Measurements from ENCODE around the gene TEDC1. TPM values are rescaled to one million over a fixed set of nuclear protein-coding genes. Genes with fewer than 3 reads are reported as not detected.

The TEDC1 gene
- total RNA-seq, 4 donors from 2014 or later = 2.8 to 16.9 (median 5.4) TPM

DNA sequence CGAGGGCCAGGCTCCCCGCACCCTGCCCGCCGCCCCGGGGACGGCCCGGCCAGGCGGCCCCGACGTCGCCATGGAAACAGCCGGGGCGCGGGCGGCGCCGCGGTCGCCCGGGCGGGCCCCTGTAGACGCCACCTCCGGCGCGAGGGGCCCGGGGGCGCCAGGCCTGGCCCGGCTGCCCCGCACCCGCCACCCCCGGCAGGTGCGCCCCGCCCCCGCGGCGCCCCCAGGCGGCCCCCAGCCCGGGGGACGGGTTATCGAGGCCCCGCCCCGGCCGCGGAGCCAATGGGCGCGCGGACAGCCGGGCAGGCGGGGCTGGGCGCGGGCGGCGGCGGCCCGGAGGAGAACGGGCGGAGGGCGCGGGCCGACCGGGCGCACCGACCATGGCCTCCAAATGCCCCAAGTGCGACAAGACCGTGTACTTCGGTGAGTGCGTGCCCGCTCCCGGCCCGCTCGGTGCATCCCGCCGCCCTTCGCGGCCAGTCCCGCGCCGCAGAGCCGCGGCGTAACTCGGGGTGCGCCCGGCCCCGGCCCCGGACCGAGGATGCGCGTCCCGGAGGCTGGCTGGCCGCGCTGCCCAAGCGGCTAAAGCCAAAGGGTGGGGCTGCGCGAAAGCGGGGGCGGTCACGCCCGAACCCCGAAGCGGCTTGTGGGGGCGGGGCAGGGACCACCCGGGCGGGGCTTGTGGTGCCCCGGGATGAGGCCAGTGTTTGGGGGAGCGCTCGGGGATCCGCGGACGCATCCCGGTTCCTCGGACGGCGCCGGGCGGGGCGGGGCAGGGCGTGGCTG is 16.4 kb upstream of the TEDC1 start, which contains the start of gene CRIP2:
Gene CRIP2, plus strand, starts transcription at position 339 of the 786 bp plus-strand sequence. Its CDS starts 42 bp downstream, at position 381.
- DNase-seq (ENCODE audit: low spot score in 2 of 2) = no peak
- TF ChIP-seq, protein P1, sequence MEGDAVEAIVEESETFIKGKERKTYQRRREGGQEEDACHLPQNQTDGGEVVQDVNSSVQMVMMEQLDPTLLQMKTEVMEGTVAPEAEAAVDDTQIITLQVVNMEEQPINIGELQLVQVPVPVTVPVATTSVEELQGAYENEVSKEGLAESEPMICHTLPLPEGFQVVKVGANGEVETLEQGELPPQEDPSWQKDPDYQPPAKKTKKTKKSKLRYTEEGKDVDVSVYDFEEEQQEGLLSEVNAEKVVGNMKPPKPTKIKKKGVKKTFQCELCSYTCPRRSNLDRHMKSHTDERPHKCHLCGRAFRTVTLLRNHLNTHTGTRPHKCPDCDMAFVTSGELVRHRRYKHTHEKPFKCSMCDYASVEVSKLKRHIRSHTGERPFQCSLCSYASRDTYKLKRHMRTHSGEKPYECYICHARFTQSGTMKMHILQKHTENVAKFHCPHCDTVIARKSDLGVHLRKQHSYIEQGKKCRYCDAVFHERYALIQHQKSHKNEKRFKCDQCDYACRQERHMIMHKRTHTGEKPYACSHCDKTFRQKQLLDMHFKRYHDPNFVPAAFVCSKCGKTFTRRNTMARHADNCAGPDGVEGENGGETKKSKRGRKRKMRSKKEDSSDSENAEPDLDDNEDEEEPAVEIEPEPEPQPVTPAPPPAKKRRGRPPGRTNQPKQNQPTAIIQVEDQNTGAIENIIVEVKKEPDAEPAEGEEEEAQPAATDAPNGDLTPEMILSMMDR (IDR thresholded peaks at IDR 0.05) = no peak
- no peak for TF ChIP-seq POLR2A (IDR thresholded peaks at IDR 0.05)
- WGBS, 2 donors = 0 to 1% methylated on average over 20 to 26 of the region's 118 CpGs
- intact Hi-C loops (cut with DNase I; ENCODE audit: low total_unique reads) = no loop called here
- peak within 1 kb of the TSS; percentile 74 for H3K4me3 ChIP-seq (ENCODE audit: low read depth, poor library complexity, severe bottlenecking)

DNA sequence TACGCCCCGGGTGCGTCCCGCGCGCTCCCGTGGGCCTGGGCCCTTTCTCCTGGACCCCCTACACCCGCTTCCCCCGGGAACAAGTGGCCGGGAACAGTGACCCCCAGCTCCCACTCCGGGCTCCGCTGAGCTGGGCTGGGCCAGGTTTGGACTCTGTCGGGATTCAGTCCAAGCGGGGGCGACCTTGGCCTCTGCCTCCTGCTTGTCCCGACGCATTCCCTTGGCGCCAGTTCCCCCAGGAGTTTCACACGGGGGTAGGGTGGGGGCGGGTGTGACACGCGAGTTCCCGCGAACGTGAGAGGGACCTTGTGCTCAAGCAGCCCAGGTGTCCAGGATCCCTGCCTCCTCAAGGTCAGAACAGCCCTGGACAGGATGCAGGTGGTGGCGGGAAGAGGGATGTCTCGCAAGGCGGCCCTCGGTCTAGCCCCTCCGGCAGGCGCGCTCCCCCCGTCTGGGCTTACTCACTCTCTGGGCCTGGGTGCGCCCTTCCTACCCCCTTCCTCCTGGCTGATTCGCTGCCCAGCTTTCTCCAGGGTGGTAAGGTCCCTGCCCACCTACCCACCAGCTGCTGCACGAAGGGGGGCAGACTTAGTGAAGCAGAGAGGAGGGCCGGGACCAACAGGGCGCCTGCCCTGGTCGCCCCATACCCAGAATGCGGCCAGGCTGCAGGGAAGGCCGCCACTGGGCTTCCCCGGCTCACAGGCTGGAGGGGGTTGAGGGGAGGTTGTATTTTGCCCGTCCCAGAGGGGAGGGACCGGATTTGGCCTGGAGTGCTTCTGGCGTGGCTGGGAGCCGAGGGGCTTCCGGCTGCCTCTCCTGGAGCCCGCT is 15.6 kb upstream of the TEDC1 start:
- no peak for TF ChIP-seq POLR2A (IDR thresholded peaks at IDR 0.05)
- TF ChIP-seq, protein P1 (IDR thresholded peaks at IDR 0.05) = no peak
- 1 to 2% methylated on average over 28 to 41 of the region's 48 CpGs for WGBS, 2 donors
- intact Hi-C loops (cut with DNase I; ENCODE audit: low total_unique reads) = no loop called here
- H3K4me3 ChIP-seq (ENCODE audit: low read depth, poor library complexity, severe bottlenecking) = peak overlapping the region; percentile 74
- DNase-seq (ENCODE audit: low spot score in 2 of 2) = peak in 1 of 2 donors; percentile 94

DNA sequence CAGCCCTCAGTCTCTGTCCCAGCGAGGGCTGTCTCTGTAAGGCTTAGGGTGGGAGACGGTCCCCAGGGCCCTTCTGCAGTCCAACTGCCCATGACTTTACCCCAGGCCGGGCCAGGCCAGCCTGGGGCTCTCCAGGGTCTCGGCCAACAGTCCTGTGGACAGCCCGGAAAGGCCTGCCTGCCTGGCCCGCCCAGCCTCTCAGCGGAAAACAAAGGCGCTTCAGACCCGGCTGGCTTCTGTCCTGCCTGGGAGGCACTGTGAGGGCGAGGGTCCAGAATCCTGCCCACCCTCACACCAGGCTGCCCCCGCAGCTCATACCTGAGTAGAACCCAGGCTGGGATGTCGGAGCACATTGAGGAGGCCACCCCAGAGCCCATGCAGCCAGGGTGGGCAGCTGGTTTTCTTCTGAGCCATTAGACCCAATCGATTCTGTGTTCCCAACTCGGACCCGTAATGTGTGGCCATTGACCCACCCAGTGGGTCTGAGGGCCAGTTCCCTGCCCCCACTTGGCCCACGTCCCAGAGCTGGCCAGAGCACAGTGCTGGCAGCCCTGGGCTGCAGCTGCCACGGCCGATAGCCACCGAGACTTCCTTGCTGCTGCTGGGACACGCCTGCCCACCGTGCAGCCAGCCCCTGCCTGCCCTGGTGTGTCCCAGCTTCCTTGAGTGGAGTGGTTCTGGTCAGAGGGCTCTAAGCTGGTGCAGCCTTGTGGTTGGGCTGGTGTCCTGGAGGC is 14.8 kb upstream of the TEDC1 start:
- peak overlapping the region; percentile 74 for H3K4me3 ChIP-seq (ENCODE audit: low read depth, poor library complexity, severe bottlenecking)
- TF ChIP-seq, protein P1 (IDR thresholded peaks at IDR 0.05) = no peak
- TF ChIP-seq POLR2A (IDR thresholded peaks at IDR 0.05) = no peak
- DNase-seq (ENCODE audit: low spot score in 2 of 2) = peak in 1 of 2 donors; percentile 90
- intact Hi-C loops (cut with DNase I; ENCODE audit: low total_unique reads) = no loop called here
- WGBS, 2 donors = 5 to 15% methylated on average over 15 to 20 of the region's 21 CpGs

DNA sequence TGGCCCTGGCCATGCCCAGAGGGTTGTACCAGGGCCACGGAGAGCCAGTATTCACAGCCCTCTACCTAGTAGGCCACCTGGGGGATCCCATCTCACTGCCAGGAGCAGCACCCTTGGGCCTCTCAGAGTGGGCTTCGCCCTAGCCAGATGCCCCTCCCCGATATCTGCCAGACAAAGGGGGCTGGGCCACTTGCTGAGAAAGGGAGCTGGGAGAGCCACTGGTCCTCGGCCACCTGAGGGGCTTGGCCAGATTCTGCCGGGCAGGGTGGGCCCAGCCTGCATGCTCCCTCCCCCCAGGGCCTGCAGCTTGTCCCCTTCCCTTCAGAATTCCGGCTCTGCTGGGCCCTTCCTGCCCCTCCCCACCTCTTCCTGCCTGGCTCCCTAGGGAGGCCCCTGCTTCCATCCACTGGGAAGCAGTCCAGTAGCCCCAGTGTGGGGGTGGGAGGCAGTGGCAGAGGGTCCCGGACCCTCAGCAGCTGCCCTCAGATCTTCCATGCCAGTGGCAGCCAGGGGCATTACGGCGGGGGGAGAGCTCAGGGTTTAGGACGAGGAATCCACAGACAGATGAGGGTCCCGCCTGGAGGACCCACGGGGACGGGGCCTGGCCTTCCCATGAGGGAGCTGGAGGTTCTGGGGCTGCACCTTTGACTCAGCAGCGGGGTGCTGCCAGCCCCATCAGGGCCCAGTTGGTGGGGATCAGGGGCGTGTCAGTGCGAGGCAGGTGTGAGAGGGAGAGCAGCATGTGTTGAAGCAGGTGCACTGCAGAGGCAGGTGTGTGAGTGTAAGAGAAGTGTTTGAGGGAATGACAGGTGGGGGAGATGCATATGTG is 14.0 kb upstream of the TEDC1 start:
- intact Hi-C loops (cut with DNase I; ENCODE audit: low total_unique reads) = no loop called here
- 63 to 77% methylated on average over 8 to 16 of the region's 16 CpGs for WGBS, 2 donors
- no peak overlapping the region for H3K4me3 ChIP-seq (ENCODE audit: low read depth, poor library complexity, severe bottlenecking)
- no peak for DNase-seq (ENCODE audit: low spot score in 2 of 2)
- TF ChIP-seq, protein P1 (IDR thresholded peaks at IDR 0.05) = no peak
- TF ChIP-seq POLR2A (IDR thresholded peaks at IDR 0.05) = no peak

Measured in lower leg skin (tissue), 4 donors.